HCT116 (cell line): ENCODE results near the gene CRTC1. TPM values are rescaled to one million over a fixed set of nuclear protein-coding genes. Genes with fewer than 3 reads are reported as not detected.

ENCODE experiments used
- ATAC-seq: fragments of 200-7000 bp; cut with Tn5 transposase; 2 replicates; pipeline ENCODE4 v1.9.1; 2020; ENCODE audit warnings: mild to moderate bottlenecking, moderate library complexity
- BruUV-seq: library from RNA; stranded (reverse); fragments of 400-500 nt; replicated peaks from 2 replicates; lab custom pipeline; 2021; lab: Mats Ljungman, UMichigan
- CTCF ChIA-PET: fragments of 300-600 bp; sonication (Branson Sonifier 250); formaldehyde crosslinking; loops from one replicate; lab custom pipeline; 2021; ENCODE audit warnings: antibody characterized with exemption; lab: Charles Lee
- POLR2A ChIA-PET: fragments of 300-600, 350-600 bp; sonication (Branson Sonifier 250); formaldehyde crosslinking; loops from one replicate; lab custom pipeline; 2021; ENCODE audit warnings: antibody characterized with exemption; lab: Charles Lee
- RAD21 ChIA-PET, 2 experiments: fragments of 300-600 bp; sonication (Branson Sonifier 250); formaldehyde crosslinking; loops; one replicate each; lab custom pipeline; 2023; ENCODE audit warnings: low total read pairs in 2 of 2; ENCODE audit not compliant: uncharacterized antibody in 2 of 2, unreplicated experiment in 2 of 2, low non-redundant PET in 1 of 2; lab: Charles Lee
- DNase-seq: peaks from one replicate; pipeline ENCODE4 v3.0.0-alpha.2; 2010; ENCODE audit warnings: low read depth, low spot score
- H2AFZ ChIP-seq: fragments of 200-600 bp; shearing (Covaris generic), sonication (generic); 2 replicates; pipeline ENCODE4 v1.6.1; 2017; ENCODE audit warnings: low read depth, mixed run types, mixed read lengths, antibody characterized with exemption, low read length; ENCODE audit not compliant: poor library complexity, severe bottlenecking
- H3K27ac ChIP-seq: 2 replicates; pipeline ENCODE4 v1.5.1; 2012; ENCODE audit warnings: low read depth, low read length
- H3K27me3 ChIP-seq: fragments of 200-600 bp; sonication (generic); 2 replicates; pipeline ENCODE4 v1.6.1; 2016; ENCODE audit warnings: mixed run types, low read length, mixed read lengths; ENCODE audit not compliant: insufficient read depth
- H3K36me3 ChIP-seq, 2 experiments: fragments of 200-500 bp in 1 of 2; fragments of 200-600 bp in 1 of 2; sonication (Bioruptor generic) in 1 of 2; sonication (generic) in 1 of 2; 2 replicates each; pipeline versions ENCODE4 v1.5.1 to v1.6.1; 2014 to 2016; ENCODE audit warnings: low read length in 2 of 2, inconsistent platforms in 1 of 2, mixed read lengths in 1 of 2, mixed run types in 1 of 2; ENCODE audit not compliant: insufficient read depth in 2 of 2, control insufficient read depth in 1 of 2
- H3K4me1 ChIP-seq, 2 experiments: fragments of 200-600 bp in 1 of 2; sonication (generic) in 1 of 2; 2 replicates each; pipeline versions ENCODE4 v1.5.1 to v1.6.1; 2012 to 2017; ENCODE audit warnings: low read length in 2 of 2, inconsistent platforms in 1 of 2, mild to moderate bottlenecking in 1 of 2, mixed read lengths in 1 of 2, mixed run types in 1 of 2, moderate library complexity in 1 of 2; ENCODE audit not compliant: insufficient read depth in 2 of 2, control insufficient read depth in 1 of 2
- H3K4me2 ChIP-seq: fragments of 200-600 bp; sonication (generic); 2 replicates; pipeline ENCODE4 v1.6.1; 2017; ENCODE audit warnings: mixed run types, low read length, mixed read lengths
- H3K4me3 ChIP-seq, 2 experiments: fragments of 200-600 bp in 1 of 2; sonication (generic) in 1 of 2; replicated peaks in 1 of 2; 2 replicates each; pipeline ENCODE4 v1.5.1; 2011 to 2016; ENCODE audit warnings: low read length in 2 of 2, control low read depth in 1 of 2, low read depth in 1 of 2, mild to moderate bottlenecking in 1 of 2, mixed read lengths in 1 of 2, mixed run types in 1 of 2
- H3K79me2 ChIP-seq: fragments of 200-600 bp; sonication (generic); 2 replicates; pipeline ENCODE4 v1.6.1; 2017; ENCODE audit warnings: mild to moderate bottlenecking, mixed run types, low read length, moderate library complexity, mixed read lengths; ENCODE audit not compliant: insufficient read depth
- H3K9ac ChIP-seq: fragments of 200-600 bp; sonication (generic); 2 replicates; pipeline ENCODE4 v1.6.1; 2016; ENCODE audit warnings: low read length, mixed read lengths
- H3K9me2 ChIP-seq: fragments of 200-600 bp; sonication (generic), shearing (Covaris generic); 2 replicates; pipeline ENCODE4 v1.6.1; 2017; ENCODE audit warnings: mixed run types, mild to moderate bottlenecking, moderate library complexity; ENCODE audit not compliant: insufficient read depth
- H3K9me3 ChIP-seq, 2 experiments: fragments of 200-500 bp in 1 of 2; fragments of 200-600 bp in 1 of 2; sonication (Bioruptor generic) in 1 of 2; sonication (generic) in 1 of 2; 2 replicates each; pipeline ENCODE4 v1.6.1; 2014 to 2017; ENCODE audit warnings: low read length in 2 of 2, mixed read lengths in 2 of 2, inconsistent platforms in 1 of 2, low read depth in 1 of 2, mild to moderate bottlenecking in 1 of 2, mixed run types in 1 of 2, moderate library complexity in 1 of 2; ENCODE audit not compliant: control insufficient read depth in 1 of 2, insufficient read depth in 1 of 2
- H4K20me1 ChIP-seq: fragments of 200-600 bp; sonication (generic), shearing (Covaris generic); 2 replicates; pipeline ENCODE4 v1.6.1; 2017; ENCODE audit warnings: mixed run types, mild to moderate bottlenecking, moderate library complexity; ENCODE audit not compliant: insufficient read depth
- CBX3 ChIP-seq: IDR thresholded peaks from 2 replicates; pipeline ENCODE4 v1.6.1; 2012; ENCODE audit warnings: low read depth
- EGR1 ChIP-seq: IDR thresholded peaks from 2 replicates; pipeline ENCODE4 v1.6.1; 2012; ENCODE audit warnings: low read depth
- ELF1 ChIP-seq: IDR thresholded peaks from 2 replicates; pipeline ENCODE4 v1.6.1; 2012; ENCODE audit warnings: low read depth, borderline replicate concordance
- EZH2 ChIP-seq: fragments of 200-600 bp; sonication (generic); IDR thresholded peaks from 2 replicates; pipeline ENCODE4 v1.6.1; 2017; ENCODE audit warnings: antibody characterized with exemption, mixed run types
- FOSL1 ChIP-seq: IDR thresholded peaks from 2 replicates; pipeline ENCODE4 v1.6.1; 2012; ENCODE audit warnings: low read depth
- POLR2A ChIP-seq: IDR thresholded peaks from 2 replicates; pipeline ENCODE4 v1.7.0; 2011; ENCODE audit warnings: borderline replicate concordance; ENCODE audit not compliant: insufficient read depth, insufficient read length; ENCODE audit errors: extremely low read depth
- POLR2AphosphoS5 ChIP-seq: IDR thresholded peaks from 2 replicates; pipeline ENCODE4 v1.6.1; 2011; ENCODE audit warnings: mild to moderate bottlenecking, low read depth, low read length, moderate library complexity
- RAD21 ChIP-seq: IDR thresholded peaks from 2 replicates; pipeline ENCODE4 v1.6.1; 2012; ENCODE audit warnings: low read depth, mild to moderate bottlenecking
- SIN3A ChIP-seq: IDR thresholded peaks from 2 replicates; pipeline ENCODE4 v1.6.1; 2012; ENCODE audit warnings: low read depth
- SP1 ChIP-seq: IDR thresholded peaks from 2 replicates; pipeline ENCODE4 v1.6.1; 2012; ENCODE audit warnings: low read depth
- TCF7L2 ChIP-seq: IDR thresholded peaks from 2 replicates; pipeline ENCODE4 v1.7.0; 2011; ENCODE audit warnings: borderline replicate concordance, inconsistent platforms; ENCODE audit not compliant: insufficient read depth, insufficient read length; ENCODE audit errors: extremely low read depth
- YY1 ChIP-seq: IDR thresholded peaks from 2 replicates; pipeline ENCODE4 v1.6.1; 2011; ENCODE audit warnings: low read length, low read depth, moderate library complexity, mild to moderate bottlenecking; ENCODE audit not compliant: insufficient replicate concordance; ENCODE audit errors: extremely low read depth
- ZNF274 ChIP-seq: fragments of 200-500 bp; sonication (Bioruptor generic); IDR thresholded peaks from 2 replicates; pipeline ENCODE4 v1.6.1; 2014; ENCODE audit warnings: mild to moderate bottlenecking, low read depth, low read length, inconsistent platforms
- intact Hi-C: fragments of 100-400 bp; cut with micrococcal nuclease; formaldehyde crosslinking; loops from 2 replicates; pipeline ENCODE4 v1.10.0; 2022
- total RNA-seq: library from RNA; stranded (reverse); gene quantifications from one replicate; pipeline ENCODE4 v1.2.1, GENCODE V29; 2021; ENCODE audit not compliant: unreplicated experiment
- TF ChIP-seq, protein P1 (sequence below), 3 experiments: fragments of 200-600 bp in 1 of 3; sonication (generic) in 1 of 3; IDR thresholded peaks in 2 of 3; conservative IDR thresholded peaks in 1 of 3; 2 replicates each; pipeline ENCODE4 v1.5.1; 2012 to 2017; ENCODE audit warnings: low read depth in 2 of 3, low read length in 2 of 3, antibody characterized with exemption in 1 of 3, borderline replicate concordance in 1 of 3, control low read depth in 1 of 3, mild to moderate bottlenecking in 1 of 3, mixed read lengths in 1 of 3, mixed run types in 1 of 3, moderate library complexity in 1 of 3; ENCODE audit not compliant: insufficient read depth in 1 of 3
- TF ChIP-seq, protein P2 (sequence below): IDR thresholded peaks from 2 replicates; pipeline ENCODE4 v1.6.1; 2012
- TF ChIP-seq, protein P3 (sequence below): IDR thresholded peaks from 2 replicates; pipeline ENCODE4 v1.6.1; 2011; ENCODE audit warnings: mild to moderate bottlenecking, low read length, moderate library complexity; ENCODE audit not compliant: insufficient replicate concordance; ENCODE audit errors: extremely low read depth
- TF ChIP-seq, protein P4 (sequence below): IDR thresholded peaks from 2 replicates; pipeline ENCODE4 v1.6.1; 2012; ENCODE audit warnings: low read depth
- TF ChIP-seq, protein P5 (sequence below): IDR thresholded peaks from 2 replicates; pipeline ENCODE4 v1.6.1; 2012

The CRTC1 gene
- total RNA-seq, 1 experiment from 2014 or later: 14.9 TPM

DNA sequence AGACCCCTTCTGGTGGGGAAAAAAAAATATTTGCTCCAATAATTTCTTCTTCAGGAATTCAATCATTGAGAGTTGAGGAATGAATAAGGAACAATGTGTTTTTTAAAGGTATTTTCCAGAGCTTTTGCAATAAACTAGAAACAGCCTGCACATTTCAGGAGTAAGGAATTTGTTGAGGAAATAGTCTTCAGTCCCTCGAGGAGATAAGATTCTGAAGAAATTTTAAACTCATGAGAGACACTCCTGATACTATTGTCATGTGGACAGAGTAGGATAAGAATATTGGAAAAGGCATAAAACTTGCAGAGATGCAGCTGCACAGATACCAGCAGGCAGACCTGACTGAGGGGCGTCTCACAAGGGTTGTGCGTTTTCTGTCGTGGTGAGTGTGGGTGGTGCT, 71.0 kb downstream of the CRTC1 start:
- ChIA-PET POLR2A (no interaction called here), CTCF (no interaction called here)
- BruUV-seq: no TSS peak

More for the DNA sequence above, 71.0 kb downstream of the CRTC1 start:
- no peaks in the 10 kb centered on the region for H4K20me1 ChIP-seq
- RAD21 ChIA-PET: no interaction called here
- no peak for ATAC-seq
- H3K79me2 ChIP-seq: no peaks in the 10 kb centered on the region
- intact Hi-C loops: no loop called here
- H3K9me2 ChIP-seq: no peaks in the 10 kb centered on the region
- TF ChIP-seq POLR2AphosphoS5 (no peak), EGR1 (no peak), CBX3 (no peak), YY1 (no peak), FOSL1 (no peak), EZH2 (no peak), SP1 (no peak), ELF1 (no peak), RAD21 (no peak), POLR2A (no peak), ZNF274 (no peak), SIN3A (no peak), TCF7L2 (no peak)
- TF ChIP-seq, protein P1, sequence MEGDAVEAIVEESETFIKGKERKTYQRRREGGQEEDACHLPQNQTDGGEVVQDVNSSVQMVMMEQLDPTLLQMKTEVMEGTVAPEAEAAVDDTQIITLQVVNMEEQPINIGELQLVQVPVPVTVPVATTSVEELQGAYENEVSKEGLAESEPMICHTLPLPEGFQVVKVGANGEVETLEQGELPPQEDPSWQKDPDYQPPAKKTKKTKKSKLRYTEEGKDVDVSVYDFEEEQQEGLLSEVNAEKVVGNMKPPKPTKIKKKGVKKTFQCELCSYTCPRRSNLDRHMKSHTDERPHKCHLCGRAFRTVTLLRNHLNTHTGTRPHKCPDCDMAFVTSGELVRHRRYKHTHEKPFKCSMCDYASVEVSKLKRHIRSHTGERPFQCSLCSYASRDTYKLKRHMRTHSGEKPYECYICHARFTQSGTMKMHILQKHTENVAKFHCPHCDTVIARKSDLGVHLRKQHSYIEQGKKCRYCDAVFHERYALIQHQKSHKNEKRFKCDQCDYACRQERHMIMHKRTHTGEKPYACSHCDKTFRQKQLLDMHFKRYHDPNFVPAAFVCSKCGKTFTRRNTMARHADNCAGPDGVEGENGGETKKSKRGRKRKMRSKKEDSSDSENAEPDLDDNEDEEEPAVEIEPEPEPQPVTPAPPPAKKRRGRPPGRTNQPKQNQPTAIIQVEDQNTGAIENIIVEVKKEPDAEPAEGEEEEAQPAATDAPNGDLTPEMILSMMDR (IDR thresholded peaks at IDR 0.05 in 2 of 3, conservative IDR thresholded peaks at IDR 0.05 in 1 of 3; ENCODE audit: borderline replicate concordance in 1 of 3, insufficient read depth in 1 of 3, low read depth in 2 of 3, low read length in 2 of 3): no peak
- TF ChIP-seq, protein P2, sequence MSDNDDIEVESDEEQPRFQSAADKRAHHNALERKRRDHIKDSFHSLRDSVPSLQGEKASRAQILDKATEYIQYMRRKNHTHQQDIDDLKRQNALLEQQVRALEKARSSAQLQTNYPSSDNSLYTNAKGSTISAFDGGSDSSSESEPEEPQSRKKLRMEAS: no peak
- TF ChIP-seq, protein P3, sequence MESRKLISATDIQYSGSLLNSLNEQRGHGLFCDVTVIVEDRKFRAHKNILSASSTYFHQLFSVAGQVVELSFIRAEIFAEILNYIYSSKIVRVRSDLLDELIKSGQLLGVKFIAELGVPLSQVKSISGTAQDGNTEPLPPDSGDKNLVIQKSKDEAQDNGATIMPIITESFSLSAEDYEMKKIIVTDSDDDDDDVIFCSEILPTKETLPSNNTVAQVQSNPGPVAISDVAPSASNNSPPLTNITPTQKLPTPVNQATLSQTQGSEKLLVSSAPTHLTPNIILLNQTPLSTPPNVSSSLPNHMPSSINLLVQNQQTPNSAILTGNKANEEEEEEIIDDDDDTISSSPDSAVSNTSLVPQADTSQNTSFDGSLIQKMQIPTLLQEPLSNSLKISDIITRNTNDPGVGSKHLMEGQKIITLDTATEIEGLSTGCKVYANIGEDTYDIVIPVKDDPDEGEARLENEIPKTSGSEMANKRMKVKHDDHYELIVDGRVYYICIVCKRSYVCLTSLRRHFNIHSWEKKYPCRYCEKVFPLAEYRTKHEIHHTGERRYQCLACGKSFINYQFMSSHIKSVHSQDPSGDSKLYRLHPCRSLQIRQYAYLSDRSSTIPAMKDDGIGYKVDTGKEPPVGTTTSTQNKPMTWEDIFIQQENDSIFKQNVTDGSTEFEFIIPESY: no peak
- TF ChIP-seq, protein P4, sequence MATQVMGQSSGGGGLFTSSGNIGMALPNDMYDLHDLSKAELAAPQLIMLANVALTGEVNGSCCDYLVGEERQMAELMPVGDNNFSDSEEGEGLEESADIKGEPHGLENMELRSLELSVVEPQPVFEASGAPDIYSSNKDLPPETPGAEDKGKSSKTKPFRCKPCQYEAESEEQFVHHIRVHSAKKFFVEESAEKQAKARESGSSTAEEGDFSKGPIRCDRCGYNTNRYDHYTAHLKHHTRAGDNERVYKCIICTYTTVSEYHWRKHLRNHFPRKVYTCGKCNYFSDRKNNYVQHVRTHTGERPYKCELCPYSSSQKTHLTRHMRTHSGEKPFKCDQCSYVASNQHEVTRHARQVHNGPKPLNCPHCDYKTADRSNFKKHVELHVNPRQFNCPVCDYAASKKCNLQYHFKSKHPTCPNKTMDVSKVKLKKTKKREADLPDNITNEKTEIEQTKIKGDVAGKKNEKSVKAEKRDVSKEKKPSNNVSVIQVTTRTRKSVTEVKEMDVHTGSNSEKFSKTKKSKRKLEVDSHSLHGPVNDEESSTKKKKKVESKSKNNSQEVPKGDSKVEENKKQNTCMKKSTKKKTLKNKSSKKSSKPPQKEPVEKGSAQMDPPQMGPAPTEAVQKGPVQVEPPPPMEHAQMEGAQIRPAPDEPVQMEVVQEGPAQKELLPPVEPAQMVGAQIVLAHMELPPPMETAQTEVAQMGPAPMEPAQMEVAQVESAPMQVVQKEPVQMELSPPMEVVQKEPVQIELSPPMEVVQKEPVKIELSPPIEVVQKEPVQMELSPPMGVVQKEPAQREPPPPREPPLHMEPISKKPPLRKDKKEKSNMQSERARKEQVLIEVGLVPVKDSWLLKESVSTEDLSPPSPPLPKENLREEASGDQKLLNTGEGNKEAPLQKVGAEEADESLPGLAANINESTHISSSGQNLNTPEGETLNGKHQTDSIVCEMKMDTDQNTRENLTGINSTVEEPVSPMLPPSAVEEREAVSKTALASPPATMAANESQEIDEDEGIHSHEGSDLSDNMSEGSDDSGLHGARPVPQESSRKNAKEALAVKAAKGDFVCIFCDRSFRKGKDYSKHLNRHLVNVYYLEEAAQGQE: no peak
- TF ChIP-seq, protein P5, sequence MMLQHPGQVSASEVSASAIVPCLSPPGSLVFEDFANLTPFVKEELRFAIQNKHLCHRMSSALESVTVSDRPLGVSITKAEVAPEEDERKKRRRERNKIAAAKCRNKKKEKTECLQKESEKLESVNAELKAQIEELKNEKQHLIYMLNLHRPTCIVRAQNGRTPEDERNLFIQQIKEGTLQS: no peak
- no peaks in the 10 kb centered on the region for H3K27me3 ChIP-seq
- H3K27ac ChIP-seq: no peak overlapping the region
- no peaks in the 10 kb centered on the region; a peak in 2 of 4 replicates for H3K4me1 ChIP-seq
- no peak for DNase-seq
- H3K4me3 ChIP-seq: no peak overlapping the region
- no peak overlapping the region for H2AFZ ChIP-seq
- no peak overlapping the region for H3K9ac ChIP-seq
- H3K9me3 ChIP-seq: no peaks in the 10 kb centered on the region
- H3K36me3 ChIP-seq: peaks cover 0 to 5% of the 10 kb centered on the region in 2 experiments; a peak in 1 of 4 replicates
- H3K4me2 ChIP-seq: no peak overlapping the region
